HEK293T (cell line): ENCODE measurements around the gene NEK9.

Experiments used
- ARNT ChIP-seq: fragments of 450-650 bp; IDR thresholded peaks from 2 replicates; pipeline ENCODE4 v1.6.1; 2017; ENCODE audit warnings: mild to moderate bottlenecking
- ELF4 ChIP-seq: fragments of 450-650 bp; IDR thresholded peaks from 2 replicates; pipeline ENCODE4 v1.6.1; 2017; ENCODE audit warnings: antibody characterized with exemption
- FOXA1 ChIP-seq: fragments of 450-650 bp; IDR thresholded peaks from 2 replicates; pipeline ENCODE4 v1.6.1; 2016; ENCODE audit warnings: mild to moderate bottlenecking
- FOXK2 ChIP-seq: fragments of 450-650 bp; IDR thresholded peaks from 2 replicates; pipeline ENCODE4 v1.6.1; 2016; ENCODE audit warnings: mild to moderate bottlenecking
- L3MBTL2 ChIP-seq: fragments of 450-650 bp; conservative IDR thresholded peaks from 2 replicates; pipeline ENCODE4 v1.6.1; 2016; ENCODE audit warnings: mild to moderate bottlenecking
- NFRKB ChIP-seq: fragments of 450-650 bp; IDR thresholded peaks from 2 replicates; pipeline ENCODE4 v1.6.1; 2016; ENCODE audit warnings: mild to moderate bottlenecking, moderate library complexity
- SUZ12 ChIP-seq: fragments of 450-650 bp; IDR thresholded peaks from 2 replicates; pipeline ENCODE4 v1.6.1; 2016; ENCODE audit warnings: mild to moderate bottlenecking
- ZNF384 ChIP-seq: fragments of 450-650 bp; IDR thresholded peaks from 2 replicates; pipeline ENCODE4 v1.6.1; 2016
- TF ChIP-seq, protein P1 (sequence below): fragments of 450-650 bp; IDR thresholded peaks from 2 replicates; pipeline ENCODE4 v1.6.1; 2016

DNA sequence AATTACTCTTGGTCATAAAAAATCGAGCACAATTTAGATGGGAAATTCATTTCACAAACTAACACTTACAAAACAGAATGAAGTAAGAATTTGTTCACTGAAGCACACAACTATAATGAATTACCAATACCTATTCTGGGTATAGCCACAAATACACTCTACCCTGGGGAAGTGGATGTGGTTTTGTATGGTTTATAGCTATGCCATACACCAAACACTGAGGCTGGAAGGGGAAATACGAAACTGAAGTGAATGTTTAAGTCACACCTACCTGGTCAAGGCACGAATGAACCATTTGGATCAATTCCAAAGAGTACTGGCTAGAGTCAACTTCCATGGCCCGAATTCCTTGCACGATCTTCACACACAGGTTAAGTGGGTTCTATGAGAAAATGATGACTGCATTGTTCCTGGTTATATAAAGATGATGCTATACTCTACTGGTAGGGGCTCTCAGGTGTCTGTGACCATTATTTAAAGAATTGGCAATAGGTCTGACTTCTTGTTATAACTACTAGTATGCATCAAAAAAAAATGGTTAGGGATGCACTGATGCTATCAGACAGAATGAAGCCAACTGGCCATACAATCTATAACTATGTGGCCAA, 12.8 kb downstream of the NEK9 start:
- TF ChIP-seq FOXK2, result no peak
- TF ChIP-seq NFRKB, result no peak
- TF ChIP-seq, protein P1, sequence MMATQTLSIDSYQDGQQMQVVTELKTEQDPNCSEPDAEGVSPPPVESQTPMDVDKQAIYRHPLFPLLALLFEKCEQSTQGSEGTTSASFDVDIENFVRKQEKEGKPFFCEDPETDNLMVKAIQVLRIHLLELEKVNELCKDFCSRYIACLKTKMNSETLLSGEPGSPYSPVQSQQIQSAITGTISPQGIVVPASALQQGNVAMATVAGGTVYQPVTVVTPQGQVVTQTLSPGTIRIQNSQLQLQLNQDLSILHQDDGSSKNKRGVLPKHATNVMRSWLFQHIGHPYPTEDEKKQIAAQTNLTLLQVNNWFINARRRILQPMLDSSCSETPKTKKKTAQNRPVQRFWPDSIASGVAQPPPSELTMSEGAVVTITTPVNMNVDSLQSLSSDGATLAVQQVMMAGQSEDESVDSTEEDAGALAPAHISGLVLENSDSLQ, result no peak
- no peak for TF ChIP-seq SUZ12
- TF ChIP-seq ELF4, result no peak
- no peak for TF ChIP-seq FOXA1
- no peak for TF ChIP-seq ARNT
- no peak for TF ChIP-seq L3MBTL2
- TF ChIP-seq ZNF384, result no peak
